GM12873 (cell line): ENCODE measurements around the gene SH2D4B.

Source experiments
- TF ChIP-seq, protein P1 (sequence below): IDR thresholded peaks from 2 replicates; pipeline ENCODE4 v1.5.1; 2012; ENCODE audit warnings: low read depth, mild to moderate bottlenecking, moderate library complexity, low read length, control low read depth; ENCODE audit not compliant: insufficient read depth; ENCODE audit errors: missing control alignments

Gene SH2D4B

GRCh38 chr10:80506836-80507487 is 30.7 kb upstream of the SH2D4B start:
- TF ChIP-seq, protein P1, sequence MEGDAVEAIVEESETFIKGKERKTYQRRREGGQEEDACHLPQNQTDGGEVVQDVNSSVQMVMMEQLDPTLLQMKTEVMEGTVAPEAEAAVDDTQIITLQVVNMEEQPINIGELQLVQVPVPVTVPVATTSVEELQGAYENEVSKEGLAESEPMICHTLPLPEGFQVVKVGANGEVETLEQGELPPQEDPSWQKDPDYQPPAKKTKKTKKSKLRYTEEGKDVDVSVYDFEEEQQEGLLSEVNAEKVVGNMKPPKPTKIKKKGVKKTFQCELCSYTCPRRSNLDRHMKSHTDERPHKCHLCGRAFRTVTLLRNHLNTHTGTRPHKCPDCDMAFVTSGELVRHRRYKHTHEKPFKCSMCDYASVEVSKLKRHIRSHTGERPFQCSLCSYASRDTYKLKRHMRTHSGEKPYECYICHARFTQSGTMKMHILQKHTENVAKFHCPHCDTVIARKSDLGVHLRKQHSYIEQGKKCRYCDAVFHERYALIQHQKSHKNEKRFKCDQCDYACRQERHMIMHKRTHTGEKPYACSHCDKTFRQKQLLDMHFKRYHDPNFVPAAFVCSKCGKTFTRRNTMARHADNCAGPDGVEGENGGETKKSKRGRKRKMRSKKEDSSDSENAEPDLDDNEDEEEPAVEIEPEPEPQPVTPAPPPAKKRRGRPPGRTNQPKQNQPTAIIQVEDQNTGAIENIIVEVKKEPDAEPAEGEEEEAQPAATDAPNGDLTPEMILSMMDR: no peak

DNA sequence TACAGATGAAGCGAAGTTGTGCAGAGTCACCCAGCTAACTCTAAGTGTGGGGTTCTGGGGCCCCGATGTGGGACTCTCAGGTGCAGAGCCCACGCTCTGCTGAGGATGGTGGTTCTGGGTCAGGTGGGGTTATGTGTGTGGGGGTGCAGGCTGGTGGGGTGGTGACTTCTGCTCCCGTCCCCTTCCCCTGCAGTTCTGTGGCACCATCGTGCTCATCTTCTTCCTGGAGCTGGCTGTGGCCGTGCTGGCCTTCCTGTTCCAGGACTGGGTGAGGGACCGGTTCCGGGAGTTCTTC is 28.6 kb upstream of the SH2D4B start:
- TF ChIP-seq, protein P1: no peak

- TF ChIP-seq, protein P1: no peak
Observed at GRCh38 chr10:80509403-80510161, 28.1 kb upstream of the SH2D4B start.

DNA sequence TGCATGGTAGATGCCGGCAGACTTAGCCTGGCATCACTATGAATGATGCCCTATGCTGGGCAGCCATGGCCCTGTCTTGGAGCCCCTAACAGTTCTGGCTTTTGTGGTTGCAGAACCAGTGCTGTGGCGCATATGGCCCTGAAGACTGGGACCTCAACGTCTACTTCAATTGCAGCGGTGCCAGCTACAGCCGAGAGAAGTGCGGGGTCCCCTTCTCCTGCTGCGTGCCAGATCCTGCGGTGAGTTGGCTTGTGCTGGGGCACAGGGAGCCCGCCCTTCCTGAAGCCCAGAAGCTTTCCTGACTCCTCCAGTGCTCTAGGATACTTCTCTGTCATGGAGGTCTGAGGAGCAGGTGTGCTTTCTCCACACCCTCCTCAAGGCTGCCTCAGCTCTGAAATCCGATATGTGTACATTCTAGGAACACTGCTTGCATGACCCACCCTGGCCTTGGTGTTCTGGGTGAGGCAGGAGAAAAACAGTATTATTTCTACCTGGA is 25.6 kb upstream of the SH2D4B start:
- TF ChIP-seq, protein P1: no peak

GRCh38 chr10:80513106-80513505 is 24.6 kb upstream of the SH2D4B start:
- TF ChIP-seq, protein P1: no peak

DNA sequence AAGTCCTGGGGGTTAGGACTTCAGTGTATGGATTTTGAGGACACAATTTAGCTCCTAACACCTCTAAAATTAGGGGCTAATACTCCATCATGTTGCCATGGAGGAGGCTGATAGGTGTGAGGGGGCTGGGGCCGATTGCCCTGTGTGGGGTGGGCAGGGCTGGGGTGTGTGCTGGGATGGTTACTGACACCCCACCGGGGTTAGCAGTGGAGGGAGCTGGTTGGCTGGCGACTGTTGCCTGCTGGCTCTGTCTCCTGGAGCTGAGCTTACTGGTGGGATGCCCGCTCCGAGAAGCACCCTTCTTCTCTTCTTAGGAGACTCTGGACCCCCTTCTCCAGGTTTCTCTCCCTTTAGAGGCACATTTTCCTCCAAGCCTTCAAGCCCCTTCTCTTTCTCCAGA is 22.2 kb upstream of the SH2D4B start:
- TF ChIP-seq, protein P1: no peak

- TF ChIP-seq, protein P1: no peak
Observed at GRCh38 chr10:80515941-80516340, 21.8 kb upstream of the SH2D4B start.
